K562 (cell line): ENCODE data around the gene SOAT1. TPM values are rescaled to one million over a fixed set of nuclear protein-coding genes. Genes with fewer than 3 reads are reported as not detected.

ENCODE experiments used
- ATAC-seq: fragments of 200-7000 bp; cut with Tn5 transposase; 3 replicates; pipeline ENCODE4 v1.9.1; 2020; ENCODE audit warnings: moderate library complexity
- BruUV-seq: library from RNA; stranded (reverse); fragments of 400-500 nt; replicated peaks from 2 replicates; lab custom pipeline; 2021; lab: Mats Ljungman, UMichigan
- CTCF ChIA-PET: fragments of 300-600 bp; formaldehyde crosslinking; extraction: SDS; loops from one replicate; lab custom pipeline; 2021; ENCODE audit warnings: low intra/inter-chr PET ratio; lab: Yijun Ruan, JAX
- POLR2A ChIA-PET: fragments of 300-600, 350-650 bp; sonication (Branson Sonifier 250); formaldehyde crosslinking; extraction: SDS; loops from one replicate; lab custom pipeline; 2021; ENCODE audit warnings: antibody characterized with exemption, inconsistent platforms; lab: Yijun Ruan, JAX
- DNase-seq, 4 experiments: peaks; one replicate each; pipeline versions ENCODE4 v3.0.0 to v3.0.0-alpha.2; 2011 to 2018; ENCODE audit warnings: low spot score in 3 of 4, mixed read lengths in 3 of 4; ENCODE audit errors: extremely low read depth in 1 of 4
- FAIRE-seq: peaks from 2 replicates; lab custom pipeline; 2011; peaks lifted over from hg19 to GRCh38; lab: Jason Lieb, UNC
- H2AFZ ChIP-seq: 2 replicates; pipeline ENCODE4 v1.6.0; 2011; ENCODE audit warnings: low read depth, low read length, control low read depth, inconsistent platforms
- H3K27ac ChIP-seq: fragments of 200-600 bp; 3 replicates; pipeline ENCODE4 v1.8.0; 2011; ENCODE audit warnings: low read depth, mild to moderate bottlenecking, control low read depth, inconsistent platforms, low read length, moderate library complexity, mixed read lengths; ENCODE audit errors: extremely low read depth
- H3K27me3 ChIP-seq, 2 experiments: fragments of 300-600 bp in 1 of 2; 2 replicates in 1 of 2; 3 replicates in 1 of 2; pipeline versions ENCODE4 v1.6.0 to v1.8.0; 2011; ENCODE audit warnings: inconsistent platforms in 2 of 2, low read length in 2 of 2, mild to moderate bottlenecking in 1 of 2, mixed read lengths in 1 of 2, moderate library complexity in 1 of 2; ENCODE audit not compliant: control insufficient read depth in 2 of 2, insufficient read depth in 2 of 2
- H3K36me3 ChIP-seq: fragments of 300-600 bp; 3 replicates; pipeline ENCODE4 v1.8.0; 2011; ENCODE audit warnings: mild to moderate bottlenecking, low read length, inconsistent platforms; ENCODE audit not compliant: control insufficient read depth, insufficient read depth
- H3K4me1 ChIP-seq, 2 experiments: fragments of 200-600 bp in 1 of 2; replicated peaks in 1 of 2; 2 replicates in 1 of 2; 3 replicates in 1 of 2; pipeline versions ENCODE4 v1.5.1 to v1.8.0; 2011; ENCODE audit warnings: inconsistent platforms in 2 of 2, low read length in 2 of 2, mild to moderate bottlenecking in 1 of 2, mixed read lengths in 1 of 2, moderate library complexity in 1 of 2; ENCODE audit not compliant: control insufficient read depth in 2 of 2, insufficient read depth in 2 of 2
- H3K4me2 ChIP-seq: 2 replicates; pipeline ENCODE4 v1.6.1; 2011; ENCODE audit warnings: low read length, control low read depth, inconsistent platforms, mixed read lengths; ENCODE audit not compliant: insufficient read depth
- H3K4me3 ChIP-seq: fragments of 200-600 bp; sonication (generic), shearing (Covaris generic); 2 replicates; pipeline ENCODE4 v1.5.1; 2016; ENCODE audit warnings: control low read depth, inconsistent platforms
- H3K79me2 ChIP-seq: fragments of 200-600 bp; 3 replicates; pipeline ENCODE4 v1.8.0; 2011; ENCODE audit warnings: low read length, inconsistent platforms; ENCODE audit not compliant: control insufficient read depth, insufficient read depth
- H3K9ac ChIP-seq, 2 experiments: 2 replicates each; pipeline versions ENCODE4 v1.6.0 to v1.6.1; 2011; ENCODE audit warnings: low read depth in 2 of 2, low read length in 2 of 2, control low read depth in 1 of 2, inconsistent platforms in 1 of 2, mild to moderate bottlenecking in 1 of 2, mixed read lengths in 1 of 2; ENCODE audit not compliant: insufficient read depth in 1 of 2
- H3K9me1 ChIP-seq: one replicate; pipeline ENCODE4 v1.6.0; 2011; ENCODE audit warnings: inconsistent platforms, mild to moderate bottlenecking, low read length, moderate library complexity; ENCODE audit not compliant: control insufficient read depth, insufficient read depth
- H3K9me3 ChIP-seq: replicated peaks from 2 replicates; pipeline ENCODE4 v1.5.1; 2011; ENCODE audit warnings: low read depth, low read length, inconsistent platforms; ENCODE audit not compliant: control insufficient read depth, insufficient read depth
- H4K20me1 ChIP-seq: replicated peaks from 2 replicates; pipeline ENCODE4 v1.6.1; 2011; ENCODE audit warnings: low read length, inconsistent platforms, mixed read lengths; ENCODE audit not compliant: control insufficient read depth, insufficient read depth
- ELF4 ChIP-seq: fragments of 450-650 bp; formaldehyde crosslinking; IDR thresholded peaks from 2 replicates; pipeline ENCODE4 v1.4.0; 2022; ENCODE audit warnings: missing genetic modification characterization
- FOSL1 ChIP-seq: fragments of 200-800 bp; sonication (Bioruptor generic); conservative IDR thresholded peaks from 2 replicates; pipeline ENCODE4 v1.6.1; 2016; ENCODE audit warnings: missing genetic modification characterization, missing compliant biosample characterization
- FOXJ3 ChIP-seq: sonication (generic); formaldehyde crosslinking; IDR thresholded peaks from 2 replicates; pipeline ENCODE4 v1.4.0; 2020; ENCODE audit warnings: mild to moderate bottlenecking, missing genetic modification reagents
- HMG20A ChIP-seq: fragments of 450-650 bp; formaldehyde crosslinking; conservative IDR thresholded peaks from 2 replicates; pipeline ENCODE4 v1.4.0; 2020; ENCODE audit warnings: mild to moderate bottlenecking, mixed read lengths
- HNRNPLL ChIP-seq: fragments of 200-400 bp; formaldehyde crosslinking; IDR thresholded peaks from 2 replicates; pipeline ENCODE4 v1.6.1; 2017; ENCODE audit warnings: low read length, low read depth, mild to moderate bottlenecking; ENCODE audit not compliant: poor library complexity, severe bottlenecking
- TCF7 ChIP-seq: sonication (generic); IDR thresholded peaks from 2 replicates; pipeline ENCODE4 v1.6.1; 2016; ENCODE audit warnings: antibody characterized with exemption, borderline replicate concordance
- THAP12 ChIP-seq: fragments of 250-450 bp; sonication (Bioruptor Pico); IDR thresholded peaks from 2 replicates; pipeline ENCODE4 v1.9.0; 2021; ENCODE audit warnings: mild to moderate bottlenecking, inconsistent platforms
- WGBS: fragments of 100-300 bp; shearing (Covaris generic); methylation state at CpG from one replicate; pipeline ENCODE4 v1.1.6; 2016; ENCODE audit warnings: low coverage, mixed read lengths; ENCODE audit not compliant: insufficient coverage; ENCODE audit errors: missing lambda C conversion rate; 5-methylcytosine and 5-hydroxymethylcytosine counted together
- in situ Hi-C: fragments of 300-500 bp; cut with MboI; formaldehyde crosslinking; loops from 4 replicates; pipeline ENCODE4 v1.15.0; 2018; ENCODE audit warnings: inconsistent platforms, mixed read lengths
- intact Hi-C: fragments of 100-400 bp; cut with micrococcal nuclease; formaldehyde crosslinking; loops from 2 replicates; pipeline ENCODE4 v1.14.2; 2022
- polyA plus RNA-seq, 8 experiments: library from polyadenylated mRNA; depleted of rRNA in 4 of 8; stranded (reverse) in 5 of 8; unstranded in 3 of 8; fragments of >200 nt; fragmentation: Nextera tagmentation in 2 of 8; fragmentation: Illumina TruSeq in 1 of 8; extraction: Ambion mirVana in 2 of 8; extraction: Trizol in 1 of 8; gene quantifications; 2 replicates each; pipeline versions ENCODE4 v1.2.1 to v1.2.3, GENCODE V29; 2011 to 2014; ENCODE audit warnings: inconsistent platforms in 1 of 8, missing spikeins in 1 of 8
- total RNA-seq, 7 experiments: library from RNA; depleted of rRNA in 6 of 7; stranded (reverse); fragments of >200 nt in 6 of 7; fragmentation: Illumina TruSeq in 2 of 7; extraction: Trizol in 2 of 7; gene quantifications; 2 replicates each; pipeline versions ENCODE4 v1.2.1 to v1.2.3, GENCODE V29; 2011 to 2021; ENCODE audit warnings: low replicate concordance in 1 of 7
- TF ChIP-seq, protein P1 (sequence below): sonication (generic); formaldehyde crosslinking; IDR thresholded peaks from 2 replicates; pipeline ENCODE4 v1.9.0; 2022; ENCODE audit warnings: mild to moderate bottlenecking, missing genetic modification reagents

The SOAT1 gene
- total and polyA plus RNA-seq, 9 of the 15 experiments (the other 6 are each of a cell fraction or from before 2014, with no cell fraction given) = 5.5 to 29.1 (median 17.3) TPM

DNA sequence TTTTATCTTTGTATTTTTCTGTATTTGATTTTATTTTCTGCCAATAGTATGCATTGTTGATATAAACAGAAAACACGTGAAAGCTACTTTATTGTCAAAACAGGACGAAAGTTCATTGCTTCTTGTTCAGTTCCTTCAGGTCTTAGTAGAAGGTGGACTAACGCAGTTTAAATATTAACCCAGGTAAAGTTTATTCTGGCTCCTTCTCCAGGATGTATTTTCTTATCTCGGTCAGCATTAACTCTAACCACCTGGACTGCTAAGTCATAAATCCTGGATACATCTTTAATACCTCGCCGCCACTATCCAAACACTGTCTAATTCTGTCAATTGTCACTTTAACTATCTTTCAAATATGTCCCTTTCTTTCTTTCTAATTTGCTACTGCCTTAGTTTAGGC is 5.7 kb upstream of the SOAT1 start:
- DNase-seq (no peak), FAIRE-seq (no peak), ATAC-seq (no peak)
- CTCF ChIA-PET = no interaction called here
- TF ChIP-seq THAP12 (CRISPR knock-in tag) (no peak), HNRNPLL (no peak), FOXJ3 (CRISPR knock-in tag) (no peak), TCF7 (no peak), HMG20A (CRISPR knock-in tag) (no peak), FOSL1 (tag) (no peak), ELF4 (CRISPR knock-in tag) (no peak)
- TF ChIP-seq, protein P1, sequence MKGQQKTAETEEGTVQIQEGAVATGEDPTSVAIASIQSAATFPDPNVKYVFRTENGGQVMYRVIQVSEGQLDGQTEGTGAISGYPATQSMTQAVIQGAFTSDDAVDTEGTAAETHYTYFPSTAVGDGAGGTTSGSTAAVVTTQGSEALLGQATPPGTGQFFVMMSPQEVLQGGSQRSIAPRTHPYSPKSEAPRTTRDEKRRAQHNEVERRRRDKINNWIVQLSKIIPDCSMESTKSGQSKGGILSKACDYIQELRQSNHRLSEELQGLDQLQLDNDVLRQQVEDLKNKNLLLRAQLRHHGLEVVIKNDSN (CRISPR knock-in tag) = no peak
- POLR2A ChIA-PET = no interaction called here
- H3K9me1 ChIP-seq = no peaks in the 10 kb centered on the region
- in situ Hi-C loops (no loop called here), intact Hi-C loops (no loop called here)
- H2AFZ ChIP-seq = no peak overlapping the region
- H3K27me3 ChIP-seq = no peaks in the 10 kb centered on the region
- peaks cover 2 to 4% of the 10 kb centered on the region in 2 experiments; a peak in 3 of 5 replicates for H3K4me1 ChIP-seq
- H3K27ac ChIP-seq = no peak overlapping the region
- no TSS peak for BruUV-seq
- H4K20me1 ChIP-seq = no peaks in the 10 kb centered on the region
- H3K4me2 ChIP-seq = no peak overlapping the region
- no peaks in the 10 kb centered on the region for H3K9me3 ChIP-seq
- H3K9ac ChIP-seq = no peak overlapping the region
- 25% methylated on average over 6 of the region's 6 CpGs for WGBS
- H3K4me3 ChIP-seq = no peak overlapping the region
- H3K36me3 ChIP-seq = no peaks in the 10 kb centered on the region
- H3K79me2 ChIP-seq = no peaks in the 10 kb centered on the region
